OCI-LY1 (cell line): ENCODE data around the gene CGB3.

ENCODE experiments used
- EZH2 ChIP-seq: fragments of 200-600 bp; sonication (generic), shearing (Covaris generic); IDR thresholded peaks from 2 replicates; pipeline ENCODE4 v1.8.0; 2017; ENCODE audit warnings: borderline replicate concordance, mixed run types, mild to moderate bottlenecking, antibody characterized with exemption, low read length, moderate library complexity, mixed read lengths
- TF ChIP-seq, protein P1 (sequence below): fragments of 200-600 bp; sonication (generic), shearing (Covaris generic); IDR thresholded peaks from 2 replicates; pipeline ENCODE4 v1.5.1; 2017; ENCODE audit warnings: mild to moderate bottlenecking, antibody characterized with exemption, low read length, moderate library complexity, mixed read lengths

DNA sequence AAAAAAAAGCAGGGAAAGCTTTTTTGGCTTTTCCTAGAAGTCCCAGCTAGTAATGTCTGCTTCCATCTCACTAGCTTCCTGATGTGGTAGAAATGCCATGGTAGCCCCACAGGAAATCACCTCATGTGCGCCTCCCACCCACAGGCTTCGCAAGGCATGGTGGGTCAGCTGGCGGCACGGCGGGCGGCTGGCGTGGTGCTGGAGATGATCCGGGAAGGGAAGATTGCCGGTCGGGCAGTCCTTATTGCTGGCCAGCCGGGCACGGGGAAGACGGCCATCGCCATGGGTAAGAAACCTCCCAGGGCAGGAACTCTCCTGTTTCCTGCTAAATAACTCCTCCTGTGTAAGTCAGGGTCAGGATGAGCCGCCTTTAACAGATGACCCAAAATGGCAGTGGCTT, 20.0 kb downstream of the CGB3 start:
- TF ChIP-seq, protein P1, sequence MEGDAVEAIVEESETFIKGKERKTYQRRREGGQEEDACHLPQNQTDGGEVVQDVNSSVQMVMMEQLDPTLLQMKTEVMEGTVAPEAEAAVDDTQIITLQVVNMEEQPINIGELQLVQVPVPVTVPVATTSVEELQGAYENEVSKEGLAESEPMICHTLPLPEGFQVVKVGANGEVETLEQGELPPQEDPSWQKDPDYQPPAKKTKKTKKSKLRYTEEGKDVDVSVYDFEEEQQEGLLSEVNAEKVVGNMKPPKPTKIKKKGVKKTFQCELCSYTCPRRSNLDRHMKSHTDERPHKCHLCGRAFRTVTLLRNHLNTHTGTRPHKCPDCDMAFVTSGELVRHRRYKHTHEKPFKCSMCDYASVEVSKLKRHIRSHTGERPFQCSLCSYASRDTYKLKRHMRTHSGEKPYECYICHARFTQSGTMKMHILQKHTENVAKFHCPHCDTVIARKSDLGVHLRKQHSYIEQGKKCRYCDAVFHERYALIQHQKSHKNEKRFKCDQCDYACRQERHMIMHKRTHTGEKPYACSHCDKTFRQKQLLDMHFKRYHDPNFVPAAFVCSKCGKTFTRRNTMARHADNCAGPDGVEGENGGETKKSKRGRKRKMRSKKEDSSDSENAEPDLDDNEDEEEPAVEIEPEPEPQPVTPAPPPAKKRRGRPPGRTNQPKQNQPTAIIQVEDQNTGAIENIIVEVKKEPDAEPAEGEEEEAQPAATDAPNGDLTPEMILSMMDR: no peak
- TF ChIP-seq EZH2: no peak
